GM12873 (cell line): ENCODE measurements around the gene TTLL8.

ENCODE experiments used
- CTCF ChIP-seq: IDR thresholded peaks from 2 replicates; pipeline ENCODE4 v1.5.1; 2012; ENCODE audit warnings: low read depth, mild to moderate bottlenecking, moderate library complexity, low read length, control low read depth; ENCODE audit not compliant: insufficient read depth; ENCODE audit errors: missing control alignments

Gene TTLL8

GRCh38 chr22:50058061-50058905, at the start of gene TTLL8:
TSS of gene TTLL8 (minus strand) at chr22:50058298.
- TF ChIP-seq CTCF = no peak

GRCh38 chr22:50107529-50107928, 49.4 kb upstream of the TTLL8 start:
- no peak for TF ChIP-seq CTCF

GRCh38 chr22:50105208-50106100, 47.4 kb upstream of the TTLL8 start:
- TF ChIP-seq CTCF = no peak

- no peak for TF ChIP-seq CTCF
Observed at GRCh38 chr22:50104141-50104544, 46.0 kb upstream of the TTLL8 start.

GRCh38 chr22:50102946-50103345, 44.8 kb upstream of the TTLL8 start:
- peak; percentile 37 for TF ChIP-seq CTCF

GRCh38 chr22:50101870-50102565, 43.9 kb upstream of the TTLL8 start:
- TF ChIP-seq CTCF = no peak

GRCh38 chr22:50098052-50098451, 40.0 kb upstream of the TTLL8 start:
- TF ChIP-seq CTCF = no peak
